GM19239 (cell line): Measurements from ENCODE around the gene MMP23B.
"Not testable (repeated sequence)": the region's sequence is repeated elsewhere in the genome, so short reads cannot be mapped to it uniquely, and the experiment has no call there.

Source experiments
- DNase-seq: peaks from one replicate; pipeline ENCODE4 v3.0.0; 2011; ENCODE audit warnings: low spot score; ENCODE audit not compliant: insufficient read length
- FAIRE-seq: peaks from 2 replicates; lab custom pipeline; 2011; peaks lifted over from hg19 to GRCh38; lab: Jason Lieb, UNC

MMP23B gene

DNA sequence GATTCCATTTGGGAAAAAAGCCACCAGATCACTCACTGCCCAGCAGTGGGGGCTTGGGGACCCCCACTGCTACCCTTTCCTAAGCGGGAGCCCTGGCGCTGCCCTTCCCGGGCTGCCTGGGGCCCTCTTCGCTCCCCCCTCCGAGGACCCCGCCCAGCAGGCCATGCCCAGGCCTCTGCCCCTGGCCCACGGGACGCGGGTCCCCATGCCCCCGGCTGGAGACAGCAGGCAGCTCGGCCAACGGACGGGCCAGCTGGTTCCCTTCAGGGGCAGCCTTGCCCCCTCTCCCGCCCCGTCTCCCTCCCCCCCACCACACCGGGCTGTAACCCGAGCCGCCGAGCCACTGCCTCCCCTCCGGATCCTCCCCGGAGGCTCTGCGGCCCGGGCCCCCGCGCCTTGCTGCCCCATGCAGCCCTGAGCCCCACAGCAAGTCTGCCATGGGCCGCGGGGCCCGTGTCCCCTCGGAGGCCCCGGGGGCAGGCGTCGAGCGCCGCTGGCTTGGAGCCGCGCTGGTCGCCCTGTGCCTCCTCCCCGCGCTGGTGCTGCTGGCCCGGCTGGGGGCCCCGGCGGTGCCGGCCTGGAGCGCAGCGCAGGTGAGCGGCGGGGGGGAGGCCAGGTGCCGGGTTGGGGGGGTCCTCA lies at the start of gene MMP23B:
TSS of gene MMP23B (plus strand) at position 392 of the 639 bp plus-strand sequence. CDS start at position 438, 46 bp downstream.
- FAIRE-seq = no peak
- DNase-seq = no peak

DNA sequence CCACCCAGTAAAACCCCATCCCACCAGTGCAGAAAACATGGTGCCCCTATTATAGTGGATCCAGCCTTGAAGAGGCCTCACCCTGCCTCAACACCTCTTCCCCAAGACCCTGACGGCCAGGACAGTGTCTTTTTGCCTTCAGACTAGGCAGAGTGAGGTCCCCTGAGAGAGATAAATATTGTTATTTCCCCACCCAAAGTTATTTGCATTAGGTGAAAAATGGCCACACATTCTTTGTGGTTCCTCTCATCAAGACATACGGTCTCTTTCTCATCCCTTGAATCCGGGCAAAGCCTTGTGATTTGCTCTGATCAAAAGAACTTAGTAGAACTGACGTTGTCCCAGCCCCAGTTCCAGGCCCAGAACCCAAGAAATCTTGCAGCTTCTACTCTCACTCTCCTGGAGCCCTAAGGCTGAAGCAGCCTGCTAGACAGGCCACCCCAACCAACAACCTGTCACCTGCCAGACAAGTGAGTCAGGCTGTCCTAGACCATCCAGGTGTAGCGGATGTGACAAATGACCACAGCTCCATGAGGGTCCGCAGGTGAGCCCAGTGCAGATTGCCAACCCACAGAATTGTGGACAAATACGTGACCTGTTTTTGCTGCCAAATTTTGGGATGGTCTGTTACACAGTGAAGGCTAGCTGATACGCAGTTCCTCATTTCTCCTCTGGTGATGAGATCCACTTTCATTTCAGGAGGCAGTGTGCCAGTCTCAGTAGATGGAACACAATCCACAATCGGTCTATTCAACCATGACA lies 49.2 kb upstream of the MMP23B start:
- FAIRE-seq (no peak), DNase-seq (no peak)

DNA sequence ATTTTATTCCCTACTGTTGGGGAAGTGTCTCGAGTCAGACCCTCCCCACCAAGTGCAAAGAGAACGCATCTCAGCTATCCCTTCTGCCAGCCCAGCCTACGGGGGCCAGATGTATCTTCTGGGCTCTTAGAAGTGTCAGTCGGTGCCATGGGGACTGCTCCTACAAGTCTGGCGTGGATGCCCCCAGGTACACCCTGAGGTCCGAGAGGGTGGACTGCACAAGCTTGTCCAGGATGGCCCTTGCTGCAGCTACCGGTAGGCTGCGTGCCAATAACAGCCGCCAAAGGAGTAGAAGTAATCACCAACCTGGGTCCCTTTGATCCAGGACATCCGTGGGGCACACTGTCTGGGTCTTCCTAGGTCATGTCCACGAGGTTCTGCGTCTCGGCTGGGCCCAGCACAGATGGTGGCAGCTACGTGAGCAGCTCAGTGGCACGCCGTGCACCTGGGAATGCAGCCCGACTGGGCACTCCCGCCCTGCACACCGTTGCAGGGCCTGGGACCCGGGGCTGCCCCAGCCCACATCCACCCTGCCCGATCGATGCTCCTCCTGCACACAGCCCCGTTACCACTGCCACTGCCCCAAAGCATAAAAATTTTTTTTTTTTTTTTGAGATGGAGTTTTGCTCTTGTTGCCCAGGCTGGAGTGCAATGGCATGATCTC lies 48.5 kb upstream of the MMP23B start:
- no peak for DNase-seq
- no peak for FAIRE-seq

DNA sequence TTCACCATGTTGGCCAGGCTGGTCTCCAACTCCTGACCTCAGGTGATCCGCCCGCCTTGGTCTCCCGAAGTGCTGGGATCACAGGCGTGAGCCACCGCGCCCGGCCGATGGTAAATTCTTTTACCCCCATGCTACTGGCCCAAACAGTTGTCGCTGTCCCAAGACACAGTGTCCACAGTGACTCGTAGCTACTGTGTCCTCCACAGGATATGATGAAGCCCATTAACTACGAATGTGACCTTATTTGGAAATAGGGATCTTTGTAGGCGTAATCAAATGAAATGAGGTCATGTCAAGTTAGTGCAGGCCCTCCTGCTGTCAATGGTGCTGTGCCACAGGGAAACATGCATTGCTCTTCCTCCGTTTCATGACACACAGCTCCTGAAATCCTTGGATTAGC lies 40.5 kb upstream of the MMP23B start:
- FAIRE-seq = no peak
- DNase-seq = no peak

DNA sequence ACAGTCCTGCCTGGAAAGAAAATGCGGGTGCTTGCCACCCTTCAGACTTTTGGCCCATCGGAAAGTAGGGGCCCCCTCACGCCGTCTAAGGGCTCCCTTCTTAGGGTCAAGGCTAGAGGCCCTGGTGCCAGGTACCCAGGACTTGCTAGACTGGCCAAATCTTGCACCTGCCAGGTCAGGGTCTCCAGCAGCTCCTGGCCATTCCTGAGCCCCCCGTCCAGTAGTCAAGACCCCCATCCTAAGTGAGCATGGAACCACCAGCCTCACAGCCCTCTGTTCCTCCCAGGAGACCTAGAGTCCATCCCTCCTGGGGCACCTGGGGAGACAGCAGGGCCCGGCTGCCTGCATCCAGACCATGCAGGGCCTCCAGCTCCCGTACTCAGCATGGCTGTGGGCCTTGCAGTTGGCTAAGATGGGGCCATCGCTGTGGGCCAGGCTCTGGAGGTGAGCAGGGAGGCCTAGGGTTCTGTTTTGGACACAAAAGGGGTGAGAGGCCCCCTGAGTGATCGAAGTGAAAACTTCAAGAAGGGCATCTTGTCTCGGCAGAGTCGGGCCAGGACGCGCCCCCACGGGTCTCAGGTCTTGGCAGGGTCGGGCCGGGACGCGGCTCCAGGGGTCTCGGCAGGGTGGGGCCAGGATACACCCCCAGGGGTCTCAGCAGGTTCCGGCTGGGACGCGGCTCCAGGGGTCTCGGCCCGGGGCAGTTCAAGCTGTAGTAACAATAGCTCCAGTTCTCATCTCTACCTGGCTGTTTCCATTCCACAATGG lies 38.0 kb upstream of the MMP23B start:
- DNase-seq (no peak), FAIRE-seq (no peak)

- no peak for DNase-seq
- no peak for FAIRE-seq
These were observed 37.2 kb upstream of the MMP23B start for GRCh38 chr1:1594602-1595260.

DNA sequence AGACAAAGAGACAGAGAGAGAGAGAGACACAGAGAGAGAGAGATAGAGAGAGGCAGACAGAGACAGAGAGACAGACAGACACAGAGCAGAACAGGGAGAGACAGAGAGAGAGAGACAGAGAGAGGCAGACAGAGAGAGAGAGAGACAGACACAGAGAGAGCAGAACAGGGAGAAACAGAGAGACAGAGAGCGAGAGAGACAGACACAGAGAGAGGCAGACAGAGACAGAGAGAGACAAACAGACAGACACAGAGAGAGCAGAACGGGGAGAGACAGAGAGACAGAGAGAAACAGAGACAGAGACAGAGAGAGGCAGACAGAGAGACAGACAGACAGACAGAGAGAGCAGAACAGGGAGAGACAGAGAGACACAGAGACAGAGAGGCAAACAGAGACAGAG lies 36.6 kb upstream of the MMP23B start:
- DNase-seq, FAIRE-seq: not testable (repeated sequence)

DNA sequence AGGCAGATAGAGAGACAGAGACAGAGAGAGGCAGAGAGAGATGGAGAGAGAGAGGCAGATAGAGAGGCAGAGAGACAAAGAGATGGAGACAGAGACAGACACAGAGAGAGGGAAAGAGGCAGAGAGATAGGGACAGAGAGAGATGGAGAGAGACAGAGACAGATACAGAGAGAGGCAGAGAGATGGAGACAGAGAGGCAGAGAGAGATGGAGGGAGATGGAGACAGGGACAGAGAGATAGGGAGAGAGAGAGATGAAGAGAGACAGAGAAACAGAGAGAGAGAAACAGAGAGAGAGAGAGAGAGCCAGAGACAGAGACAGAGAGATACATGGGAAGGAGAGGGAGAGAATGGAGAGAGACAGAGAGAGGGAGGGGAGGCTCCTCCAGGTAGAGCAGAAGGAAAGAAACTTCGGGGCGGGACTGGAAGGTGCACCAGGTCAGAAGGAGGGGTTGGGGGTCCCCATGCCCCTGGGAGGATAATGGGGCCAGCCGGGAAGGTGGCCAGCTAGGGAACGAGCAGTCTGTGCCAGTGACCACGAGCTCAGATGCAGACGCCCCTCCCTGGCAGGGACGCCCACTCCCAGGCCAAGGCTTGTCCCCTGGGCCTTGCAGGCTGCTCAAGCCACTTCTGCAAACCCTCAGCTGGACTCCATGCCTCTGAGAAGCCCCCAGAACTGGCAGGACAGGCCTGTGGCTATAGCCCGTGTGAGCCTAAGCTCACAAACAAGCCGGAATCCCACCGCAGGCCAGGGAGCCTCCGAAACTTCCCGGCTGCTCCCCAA lies 35.3 kb upstream of the MMP23B start:
- FAIRE-seq (no peak), DNase-seq (no peak)

GRCh38 chr1:1597275-1597930 lies 34.6 kb upstream of the MMP23B start:
- DNase-seq (no peak), FAIRE-seq (no peak)

GRCh38 chr1:1598051-1598719 lies 33.8 kb upstream of the MMP23B start:
- FAIRE-seq (no peak), DNase-seq (no peak)

- DNase-seq = no peak
- FAIRE-seq = no peak
These were observed 33.3 kb upstream of the MMP23B start for GRCh38 chr1:1598720-1599029.

GRCh38 chr1:1599030-1599934 lies 32.7 kb upstream of the MMP23B start:
- DNase-seq = peak; percentile 75
- no peak for FAIRE-seq

DNA sequence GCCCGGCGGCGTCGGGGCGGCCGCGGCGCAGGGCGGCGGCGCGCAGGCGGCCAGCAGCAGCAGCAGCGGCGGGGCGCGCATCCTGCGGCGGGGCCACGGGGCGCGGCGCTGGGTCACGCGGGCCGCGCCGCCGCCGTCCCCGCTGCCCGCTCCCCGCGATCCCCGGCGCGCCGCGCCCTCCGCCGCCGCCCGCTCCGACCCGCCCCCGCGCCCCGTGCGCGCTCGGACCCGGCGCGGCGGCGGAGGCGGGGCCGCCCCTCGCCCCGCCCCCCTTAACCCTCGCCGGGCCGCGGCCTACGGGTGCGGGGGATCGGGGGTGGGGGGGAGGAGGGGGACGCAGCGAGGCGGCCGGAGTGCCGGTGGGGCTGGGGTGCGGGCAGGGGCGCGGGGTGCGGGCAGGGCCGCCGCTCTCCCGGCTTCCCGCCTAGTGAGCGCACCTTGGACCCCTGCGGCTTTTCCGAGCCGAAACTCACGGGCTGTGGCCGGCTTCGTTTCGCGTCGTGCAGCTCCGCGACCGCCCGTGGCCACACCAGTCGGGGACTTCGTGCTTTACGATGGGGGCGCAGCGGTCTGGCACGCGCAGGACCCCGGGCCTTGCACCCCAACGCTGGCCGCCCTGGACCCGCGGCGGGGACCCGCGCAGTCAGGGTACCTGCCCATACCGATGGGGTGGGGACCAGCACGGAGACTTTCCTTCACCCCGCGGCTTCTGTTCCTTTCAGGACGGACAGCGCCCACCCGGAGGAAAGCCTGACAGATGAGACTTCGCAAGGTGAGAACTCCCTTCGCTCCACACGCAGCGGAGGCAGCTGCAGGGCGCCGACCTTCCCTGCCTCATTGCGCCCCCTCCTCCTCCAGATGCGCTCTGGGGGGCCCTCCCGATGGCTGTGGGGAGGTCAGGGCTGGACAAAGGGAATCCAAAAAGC lies 31.8 kb upstream of the MMP23B start, which contains the start of gene FNDC10:
TSS of gene FNDC10 (minus strand) at position 201 of the 926 bp plus-strand sequence. CDS start at position 81, 120 bp downstream.
- DNase-seq = no peak

DNA sequence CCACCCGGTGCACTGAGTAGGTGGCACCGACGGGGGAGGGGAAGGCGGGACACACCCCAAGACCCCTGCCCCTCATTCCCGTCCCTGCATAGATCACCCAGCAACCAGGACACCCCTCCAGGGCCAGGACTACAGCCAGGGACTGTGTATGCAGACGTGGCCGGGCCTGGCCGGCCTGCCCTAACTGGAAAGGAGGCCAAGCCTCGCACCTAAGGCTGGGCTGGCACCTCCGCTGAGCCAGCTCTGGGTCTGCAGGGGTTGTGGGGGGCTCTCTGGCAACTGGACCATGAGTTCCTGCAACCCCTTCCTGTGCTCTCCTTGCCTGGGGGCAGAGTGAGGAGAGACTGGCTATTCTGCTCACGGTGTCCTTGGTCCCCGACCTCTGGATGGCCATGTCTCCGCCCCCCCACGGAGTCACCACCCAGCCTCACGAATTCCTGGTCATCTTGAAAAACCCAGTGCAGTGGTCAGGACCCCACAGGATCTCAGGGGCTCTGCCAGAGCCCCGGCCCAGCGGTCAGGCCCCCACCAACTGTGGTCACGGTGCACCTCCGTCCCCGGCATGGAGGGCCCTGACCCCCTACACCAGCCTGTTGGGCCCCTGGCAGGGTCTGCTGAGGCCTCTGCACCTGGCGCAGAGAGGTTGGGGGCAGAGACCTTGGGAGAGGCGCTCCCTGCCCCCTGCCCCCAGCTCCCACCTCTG lies 31.0 kb upstream of the MMP23B start:
- FAIRE-seq (no peak), DNase-seq (no peak)

More for the DNA sequence above, 31.8 kb upstream of the MMP23B start, which contains the start of gene FNDC10:
- no peak for FAIRE-seq

DNA sequence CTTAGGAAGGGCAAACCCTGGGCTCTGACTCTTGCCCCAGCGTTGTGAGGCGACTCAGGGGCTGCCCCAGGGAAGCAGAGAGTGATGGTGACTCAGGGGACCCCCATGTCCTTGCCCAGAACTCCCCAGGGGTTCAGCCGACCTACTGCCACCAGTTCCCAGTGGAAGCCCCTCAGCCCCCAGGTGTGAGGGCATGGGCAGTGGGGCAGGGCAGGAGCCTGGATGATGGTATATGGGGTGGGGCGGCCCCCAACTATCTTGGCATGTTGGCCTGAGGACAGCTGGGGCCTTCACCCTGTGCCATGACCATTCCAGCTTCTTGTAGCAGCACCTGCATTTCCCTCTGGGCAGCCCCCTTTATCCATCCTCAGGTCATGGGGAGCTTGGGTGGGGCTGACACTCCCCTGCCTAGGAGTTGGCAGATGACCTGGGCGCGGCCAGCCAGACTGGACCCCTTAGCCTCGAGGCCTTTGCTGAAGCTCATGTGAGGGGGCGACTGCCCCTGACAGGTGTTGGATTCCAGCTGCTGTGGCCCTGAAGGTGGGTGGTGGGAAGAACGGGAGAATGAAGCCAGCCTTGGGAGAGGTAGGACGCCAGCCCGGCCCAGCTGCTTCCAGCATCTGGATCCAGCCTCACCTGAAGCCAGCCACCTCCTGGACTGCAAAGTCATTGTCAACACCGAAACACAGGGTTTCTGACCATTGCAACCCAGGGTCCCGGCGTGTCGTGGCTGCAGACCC lies 30.2 kb upstream of the MMP23B start:
- FAIRE-seq = no peak
- no peak for DNase-seq
